IPS-NIHi7 (cell line): ENCODE results near the gene MYH9.
A peak's percentile ranks its signal among the peaks of the same experiment; 100 is the strongest.

Source experiments
- DNase-seq: peaks from one replicate; pipeline ENCODE4 v3.0.0; 2012; ENCODE audit warnings: mixed read lengths; ENCODE audit errors: extremely low spot score

MYH9 gene

DNA sequence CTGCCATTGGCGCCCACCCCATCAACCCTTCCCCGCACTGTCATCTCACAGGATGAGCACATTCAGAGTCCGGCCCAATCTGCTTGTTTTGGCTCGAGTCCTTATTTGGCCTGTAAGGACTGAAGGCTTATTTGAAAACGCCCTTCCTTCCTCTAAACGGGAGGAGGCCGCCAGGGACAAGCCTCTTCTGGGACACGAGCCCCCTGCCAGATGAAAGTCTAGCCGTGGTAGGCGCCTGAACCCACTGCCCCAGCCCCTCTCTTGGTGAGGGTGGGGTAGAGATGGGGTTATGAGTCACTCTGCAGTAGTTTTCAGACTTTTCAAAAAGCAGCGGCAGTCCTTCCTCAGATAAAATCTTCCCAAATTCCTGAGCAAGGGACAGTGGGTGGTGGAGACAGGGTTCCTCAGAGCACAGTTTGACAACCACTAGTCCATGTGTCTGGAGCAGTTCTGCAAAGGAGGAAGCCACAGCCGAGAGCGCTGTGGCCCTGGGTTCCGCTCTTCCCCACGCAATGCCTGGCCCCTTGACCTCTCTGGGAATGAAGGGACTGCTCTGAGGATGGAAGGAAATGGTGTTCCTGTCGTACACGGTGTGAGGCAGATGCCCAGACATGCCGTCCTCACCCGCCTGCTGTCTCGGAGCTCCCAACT lies 57.0 kb downstream of the MYH9 start:
- DNase-seq = no peak

DNA sequence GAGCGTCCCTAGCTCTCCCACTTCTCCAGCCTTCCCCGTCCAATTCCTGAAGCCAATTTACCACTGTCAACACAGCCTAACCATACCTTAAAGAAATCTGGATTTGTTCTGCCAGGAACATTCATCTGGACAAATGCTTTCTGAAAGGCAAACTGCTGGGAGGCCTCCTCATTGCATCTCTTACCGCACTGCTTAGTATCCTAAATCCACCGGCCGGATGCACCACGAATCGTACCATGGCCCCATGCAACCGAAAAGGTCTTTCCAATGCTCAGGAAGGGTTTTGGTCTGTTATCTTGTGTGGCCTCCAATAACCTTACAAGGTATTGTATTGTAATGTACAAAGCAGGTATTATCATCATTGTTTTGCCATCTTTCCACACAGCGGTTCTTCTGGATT lies 57.6 kb downstream of the MYH9 start:
- DNase-seq = no peak

DNA sequence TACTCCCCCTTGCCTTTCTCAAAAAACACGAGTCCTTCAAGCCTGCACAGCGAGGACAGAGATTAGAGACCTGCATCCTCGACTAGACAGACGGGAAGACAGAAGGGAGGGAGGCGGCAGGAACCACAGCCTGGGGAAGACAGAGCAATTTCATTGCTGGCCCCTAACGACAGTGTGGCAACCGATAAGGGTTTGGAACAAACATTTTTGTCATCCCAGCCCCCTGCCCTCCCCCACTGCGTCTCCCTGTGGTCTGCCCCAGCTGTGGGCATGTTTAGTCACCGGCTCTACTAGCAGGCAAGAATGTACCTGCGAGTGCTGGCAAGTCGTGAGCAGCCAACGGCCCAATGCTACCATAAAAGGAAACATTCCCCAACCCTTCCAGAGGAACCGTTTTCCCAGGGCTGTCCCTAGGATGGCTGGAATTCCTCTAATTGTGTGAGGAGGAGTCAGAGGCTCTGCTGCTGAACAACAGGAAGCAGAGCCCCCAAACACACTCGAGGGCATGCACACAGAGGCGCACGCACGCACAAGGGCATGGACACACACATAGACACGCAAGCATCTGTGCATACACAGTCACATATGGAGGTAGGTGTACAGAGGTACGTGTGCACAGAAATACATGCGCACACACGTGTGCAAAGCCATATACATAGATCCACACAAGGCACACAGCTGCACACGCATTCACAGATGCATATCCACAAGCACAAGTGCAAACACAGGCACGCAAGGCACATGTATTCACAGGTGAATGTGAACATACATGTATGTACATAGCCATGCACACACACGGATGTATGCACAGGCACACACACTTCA lies 58.3 kb downstream of the MYH9 start:
- DNase-seq = peak; percentile 84

DNA sequence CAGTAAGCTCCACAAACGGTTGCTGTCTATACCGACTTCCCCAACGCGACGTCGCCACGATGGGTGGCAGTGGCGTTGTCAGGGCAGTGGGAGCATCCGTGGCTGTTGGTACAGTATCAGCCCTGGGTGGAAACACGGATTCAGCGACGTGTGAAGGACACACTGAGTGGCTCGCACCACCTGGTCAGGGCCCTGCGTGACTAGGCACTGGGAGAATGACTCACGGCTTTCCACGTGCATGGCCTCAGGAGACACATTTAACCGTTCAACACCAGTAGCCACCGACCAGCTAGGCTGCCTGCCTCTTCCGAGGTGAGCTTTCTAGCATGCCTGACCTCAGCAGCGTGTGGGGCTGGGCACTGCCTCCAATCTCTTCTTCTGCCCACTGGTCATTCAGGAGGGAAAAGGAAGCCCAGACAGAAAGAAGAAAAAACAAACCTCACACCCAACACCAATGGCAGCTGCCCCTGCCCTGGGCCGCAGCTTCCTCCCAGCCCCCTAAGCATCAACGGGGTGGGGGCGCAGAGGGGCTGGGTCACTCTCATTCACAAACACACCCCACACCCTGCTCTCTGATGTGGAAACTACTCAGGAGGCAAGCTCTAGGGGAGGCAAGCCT lies 59.0 kb downstream of the MYH9 start:
- DNase-seq = no peak

DNA sequence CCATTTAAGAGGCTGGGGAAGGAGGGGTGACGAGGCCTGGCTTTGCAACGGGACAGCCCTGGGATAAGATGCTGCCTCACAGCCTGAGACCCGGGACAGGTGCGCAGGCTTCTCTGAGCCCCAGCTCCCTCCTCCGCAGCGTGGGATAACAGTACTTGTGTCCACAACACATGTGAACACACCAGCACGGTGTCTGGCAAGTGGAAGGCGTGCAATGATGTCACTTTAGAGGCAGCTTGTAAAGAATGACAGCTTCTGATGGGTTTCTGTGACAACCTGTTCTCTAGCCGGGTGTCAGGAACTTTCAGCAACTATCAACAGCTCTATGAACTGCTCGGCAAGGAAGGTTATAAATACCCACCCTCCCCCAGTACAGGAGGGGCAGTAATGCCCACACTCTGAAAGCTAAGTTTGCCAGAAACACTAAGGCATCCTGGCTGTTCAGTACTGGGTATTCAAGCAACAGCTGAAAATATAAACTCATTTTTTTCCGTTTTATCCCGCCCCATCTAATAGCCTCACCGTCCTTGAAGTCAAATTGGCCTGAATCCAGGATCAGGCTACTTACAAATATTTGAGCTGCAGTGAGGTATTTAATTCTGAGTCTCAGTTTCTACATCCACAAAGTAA lies 59.7 kb downstream of the MYH9 start:
- no peak for DNase-seq

DNA sequence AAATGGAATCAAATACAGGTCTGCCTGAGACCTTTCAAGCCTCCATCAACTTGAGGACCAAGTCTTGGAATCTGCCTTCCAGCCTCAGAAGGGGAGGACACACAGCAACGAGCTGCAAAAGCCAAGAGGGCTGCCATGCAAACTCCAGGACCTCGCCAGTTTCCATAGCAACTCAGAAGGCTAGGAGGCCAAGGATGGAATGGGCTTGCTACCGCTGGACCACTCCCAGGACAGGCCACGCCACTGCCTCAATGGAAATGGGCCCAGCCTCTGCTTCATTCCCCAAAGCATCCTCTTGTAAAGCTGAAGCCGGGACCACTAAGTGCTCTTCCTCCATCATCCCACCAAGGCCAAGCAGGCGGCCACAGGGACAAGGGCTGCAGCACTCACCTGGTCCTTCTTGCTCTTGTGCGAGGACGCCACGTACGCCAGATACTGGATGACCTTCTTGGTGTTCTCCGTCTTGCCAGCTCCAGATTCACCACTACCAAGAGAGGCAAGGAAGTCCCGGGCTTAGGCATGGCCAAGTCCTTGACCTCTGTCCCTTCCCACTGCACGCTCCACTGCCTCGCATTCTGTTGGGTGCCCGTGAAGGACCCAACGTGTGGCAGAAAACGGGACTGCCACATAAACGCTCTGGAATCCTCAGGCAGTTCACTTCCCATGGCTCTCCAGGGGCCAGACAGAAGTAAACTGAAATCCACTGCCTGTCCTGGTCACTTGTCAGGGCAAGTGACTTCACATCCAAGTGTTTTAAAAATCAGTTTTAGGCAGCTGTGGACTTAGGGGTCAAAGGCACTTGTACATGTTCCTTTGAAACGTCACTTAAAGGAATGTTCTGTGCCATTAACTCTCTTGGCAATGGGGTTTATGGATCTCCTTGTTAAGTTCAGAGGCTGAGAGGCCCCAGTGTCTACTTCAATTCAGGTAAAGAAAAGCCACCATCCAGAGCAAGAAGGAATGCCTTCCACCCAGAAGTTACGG lies 61.3 kb downstream of the MYH9 start:
- DNase-seq = no peak

DNA sequence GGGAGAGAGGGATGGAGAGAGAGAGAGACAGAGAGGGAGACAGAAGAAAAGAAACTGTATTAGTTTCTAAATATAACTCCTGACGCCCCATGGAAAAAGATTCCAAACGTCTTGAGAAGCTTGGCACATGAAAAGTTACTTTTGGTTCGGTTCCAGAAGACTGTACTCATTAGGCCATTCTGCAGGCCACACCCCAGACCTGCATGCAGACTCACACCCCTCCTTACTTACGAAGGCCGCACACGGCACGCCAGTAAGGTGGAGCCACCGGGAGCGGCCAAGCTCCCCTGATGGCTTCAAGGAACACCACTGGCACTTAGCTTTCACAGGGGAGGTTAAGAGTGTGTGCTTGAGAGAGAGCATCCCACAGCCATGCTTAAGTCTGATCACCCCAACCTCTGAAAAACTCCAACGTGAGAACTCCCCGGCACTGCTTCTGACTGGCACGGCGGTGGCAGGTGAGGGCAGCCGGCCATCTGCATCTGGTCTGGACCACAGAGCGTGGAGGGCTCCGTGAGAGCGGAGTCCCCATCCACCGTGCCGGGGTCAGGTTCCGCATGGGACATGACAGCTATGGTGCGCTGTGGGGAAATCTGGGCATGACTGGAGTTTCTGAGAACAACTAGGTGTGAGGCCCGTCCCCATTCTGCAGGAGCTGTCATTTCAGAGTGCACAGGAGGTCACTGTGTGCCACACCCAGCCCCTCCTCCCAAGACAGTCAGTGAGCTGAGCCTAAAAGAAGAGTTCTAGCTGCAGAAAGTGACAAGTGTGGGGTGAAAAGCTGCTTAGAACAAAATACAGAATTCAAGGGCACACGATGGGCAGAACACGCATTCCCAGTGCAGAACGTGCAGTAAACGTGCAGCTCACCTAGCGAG lies 62.4 kb downstream of the MYH9 start:
- DNase-seq = no peak

DNA sequence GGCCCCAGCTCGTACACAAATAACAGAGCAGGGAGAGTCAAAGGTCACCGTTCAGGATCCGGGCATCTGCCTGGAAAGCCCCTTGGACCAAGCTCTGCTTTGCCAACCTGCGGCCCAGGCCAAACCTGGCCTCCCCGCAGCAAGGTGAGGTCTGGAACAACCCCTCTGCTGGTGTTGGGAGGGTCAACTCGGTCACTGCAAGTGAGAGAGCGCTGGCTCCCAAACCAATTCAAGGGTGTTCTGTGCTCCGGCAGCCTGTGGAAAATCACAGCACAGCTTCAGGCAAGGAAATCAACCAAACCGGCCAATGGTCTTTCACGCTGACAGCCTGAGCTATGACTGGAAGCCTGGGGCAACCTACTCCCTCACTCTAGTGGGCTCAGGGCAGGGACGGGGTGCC lies 63.4 kb downstream of the MYH9 start:
- DNase-seq = no peak

DNA sequence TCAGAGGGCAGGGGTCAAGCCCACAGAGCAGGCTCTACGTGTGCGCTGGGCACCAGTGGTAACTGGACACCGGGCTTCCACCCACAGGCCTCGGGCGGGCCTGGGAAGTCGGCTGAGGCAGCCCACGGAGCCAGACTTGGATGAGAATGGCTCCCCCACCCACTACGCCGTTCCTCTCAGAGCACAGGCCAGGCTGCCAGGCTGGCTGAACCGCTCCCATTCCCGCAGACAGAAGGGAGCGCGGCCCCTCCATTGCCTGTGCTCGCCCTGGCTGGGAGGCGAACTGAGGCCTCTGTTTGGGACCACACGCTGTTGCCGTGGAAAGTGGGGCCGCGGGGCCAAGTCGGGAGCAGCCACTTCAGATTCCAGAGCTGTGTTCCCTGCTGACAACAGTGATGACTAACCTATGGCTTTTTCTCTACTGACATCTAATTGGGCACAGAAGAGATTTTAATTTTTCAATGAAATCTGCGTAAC lies 63.9 kb downstream of the MYH9 start:
- DNase-seq = no peak

DNA sequence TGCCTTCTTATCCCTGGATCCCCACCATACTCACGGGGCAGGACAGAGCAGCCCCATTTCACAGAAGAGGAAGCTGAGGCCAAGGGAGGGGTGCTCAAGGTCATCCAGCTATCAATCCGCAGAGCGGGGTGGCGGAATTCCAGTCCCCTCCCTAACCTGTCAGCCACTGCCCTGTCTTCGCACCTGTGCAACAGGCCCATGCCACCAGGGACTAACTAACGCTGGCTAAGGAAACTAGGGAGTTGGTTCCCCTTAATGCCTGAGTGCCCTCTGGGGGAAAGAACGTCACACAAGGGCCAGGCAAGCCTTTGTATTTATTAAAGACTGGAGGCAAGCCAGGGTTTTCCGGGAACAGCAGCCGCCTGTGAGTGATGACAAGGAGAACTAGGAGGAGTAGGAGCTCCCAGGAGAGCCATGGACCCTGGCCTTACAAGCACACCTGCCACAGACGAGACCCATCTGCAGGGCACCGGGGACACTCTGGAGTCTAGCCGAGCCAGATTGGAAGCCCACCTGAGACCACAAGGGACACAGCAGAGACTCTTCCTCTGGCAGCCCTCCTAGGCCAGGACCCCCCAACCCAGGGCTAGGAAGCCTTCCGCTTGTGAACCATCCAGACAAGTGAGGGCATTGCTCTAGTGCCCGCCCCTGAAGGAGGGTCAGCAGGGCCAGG lies 64.4 kb downstream of the MYH9 start:
- no peak for DNase-seq

DNA sequence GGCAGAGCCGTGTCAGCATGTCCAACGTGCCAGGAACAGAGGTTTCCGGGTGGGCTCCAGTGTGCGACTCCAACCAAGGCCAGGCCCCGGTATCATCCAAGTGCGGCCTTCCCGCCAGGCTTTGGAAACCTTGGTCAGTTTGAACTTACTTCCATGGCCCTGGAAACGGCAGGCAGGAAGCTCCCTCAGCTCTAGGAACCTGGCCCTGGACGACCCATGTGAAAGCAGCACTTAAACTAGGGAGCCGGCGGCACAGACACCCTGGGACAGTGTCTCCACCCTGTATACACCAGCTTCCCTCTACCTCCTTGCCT lies 65.2 kb downstream of the MYH9 start:
- no peak for DNase-seq

DNA sequence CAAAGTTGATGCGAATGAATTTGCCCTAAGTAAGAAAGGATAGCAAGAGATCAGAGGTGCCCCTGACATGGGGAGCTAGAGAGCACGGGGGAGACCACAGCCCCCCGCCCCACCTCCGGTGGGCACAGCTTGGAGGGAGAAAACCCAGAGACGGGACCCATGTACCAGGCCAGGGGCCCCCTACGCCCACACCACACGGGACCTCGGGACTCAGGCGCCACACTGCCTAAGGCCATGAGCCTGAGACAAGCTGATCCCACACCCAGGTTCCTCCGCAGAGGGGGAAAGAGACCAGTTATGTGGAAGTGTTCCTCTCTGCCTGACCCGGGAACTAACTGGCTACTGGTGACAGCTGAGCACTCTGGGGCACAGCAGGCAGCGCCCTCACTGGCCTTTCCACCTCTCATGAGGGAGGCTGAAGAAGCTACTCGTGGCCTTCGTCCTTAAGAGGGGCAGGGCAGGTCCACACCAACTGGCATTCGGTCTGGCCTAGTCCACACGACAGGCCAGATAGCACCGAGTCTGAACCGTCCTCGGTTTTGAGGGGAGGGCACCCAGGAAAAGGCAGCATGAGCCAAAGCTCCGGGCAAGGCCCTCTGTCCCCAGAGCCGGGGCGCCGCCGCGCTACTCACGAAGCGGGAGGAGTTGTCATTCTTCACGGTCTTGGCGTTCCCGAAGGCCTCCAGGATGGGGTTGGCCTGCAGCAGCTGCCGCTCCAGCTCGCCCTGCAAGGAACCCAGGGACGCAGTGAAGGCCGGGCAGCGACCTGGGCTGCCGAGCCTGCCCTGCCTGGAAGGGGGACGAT lies 65.8 kb downstream of the MYH9 start:
- no peak for DNase-seq

DNA sequence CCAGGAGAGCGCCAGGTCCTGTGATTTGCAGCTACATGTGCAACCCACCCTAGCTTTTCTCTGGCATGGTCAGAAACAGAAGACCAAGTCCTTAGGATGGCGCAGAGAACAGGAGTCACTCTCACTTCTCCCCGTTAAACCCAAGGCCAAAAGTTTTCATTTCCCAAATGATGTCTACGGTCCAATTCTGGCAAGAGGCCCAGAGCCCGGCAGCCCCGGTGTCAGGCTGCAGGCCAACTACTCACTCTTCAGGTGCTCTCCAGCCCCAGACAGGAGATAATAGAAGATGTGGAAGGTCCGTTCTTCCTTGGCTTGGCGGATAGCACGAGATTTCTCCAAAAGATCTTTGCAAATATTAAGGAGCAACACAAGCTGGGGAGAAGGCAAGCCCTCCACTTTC lies 67.2 kb downstream of the MYH9 start:
- no peak for DNase-seq

DNA sequence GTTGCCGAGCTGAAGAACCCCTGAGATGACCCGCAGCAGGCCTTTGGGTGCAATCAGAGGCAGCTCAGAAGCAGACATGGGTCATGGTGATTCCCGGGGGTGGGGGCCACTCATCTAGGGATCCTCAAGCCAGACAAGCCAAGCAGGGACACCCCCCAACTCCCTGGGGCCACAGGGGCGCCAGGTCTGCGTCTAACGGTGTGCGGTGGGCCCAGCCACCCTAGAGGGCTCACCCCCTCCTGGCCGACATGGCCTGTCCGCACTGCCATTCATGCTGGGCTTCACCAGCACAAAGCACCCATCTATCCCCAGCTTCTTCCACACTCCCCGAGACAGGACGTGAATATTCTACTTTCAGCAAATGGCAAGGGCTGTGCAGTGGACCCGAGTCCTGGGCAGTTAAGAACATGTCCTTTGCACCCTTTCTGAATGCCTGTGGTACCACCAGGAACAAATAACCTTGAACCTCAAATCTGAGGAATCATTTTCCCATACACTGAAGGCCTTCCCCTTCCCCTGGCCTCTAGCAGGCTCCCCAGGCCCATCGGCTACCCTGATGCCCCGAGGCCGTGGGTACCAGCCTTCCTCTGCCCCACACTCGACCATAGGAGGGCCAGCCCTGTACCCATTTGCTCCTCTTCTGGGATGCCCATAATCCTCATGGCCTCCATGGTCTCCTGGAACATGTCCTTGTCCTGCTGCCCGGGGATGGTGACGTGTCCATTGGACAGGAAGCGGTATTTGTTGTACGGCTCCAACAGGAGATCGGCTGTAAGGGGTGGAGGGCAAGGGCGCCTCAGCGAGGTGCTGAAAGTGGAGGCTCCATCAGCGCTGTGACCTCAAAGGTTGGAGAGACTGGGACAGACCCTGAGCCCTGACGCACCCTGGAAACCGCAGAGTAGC lies 67.9 kb downstream of the MYH9 start:
- DNase-seq = no peak

DNA sequence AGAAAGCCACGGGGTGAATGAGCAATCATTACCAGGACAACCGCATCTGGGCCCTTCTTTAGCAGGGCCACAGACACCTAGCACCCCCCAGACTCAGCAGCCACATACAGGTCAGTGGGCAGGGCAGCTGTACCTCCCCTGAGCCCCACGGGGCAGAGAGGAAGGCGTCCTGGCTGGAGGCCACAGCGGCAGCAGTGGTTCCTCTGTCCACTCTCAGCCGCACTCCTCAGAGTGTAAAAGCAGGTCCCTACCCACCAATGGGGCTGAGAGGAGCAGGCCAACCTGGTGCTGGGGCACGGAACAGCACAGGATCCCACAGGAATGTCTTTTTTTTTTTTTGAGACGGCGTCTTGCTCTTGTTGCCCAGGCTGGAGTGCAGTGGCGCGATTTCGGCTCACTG lies 69.3 kb downstream of the MYH9 start:
- no peak for DNase-seq

DNA sequence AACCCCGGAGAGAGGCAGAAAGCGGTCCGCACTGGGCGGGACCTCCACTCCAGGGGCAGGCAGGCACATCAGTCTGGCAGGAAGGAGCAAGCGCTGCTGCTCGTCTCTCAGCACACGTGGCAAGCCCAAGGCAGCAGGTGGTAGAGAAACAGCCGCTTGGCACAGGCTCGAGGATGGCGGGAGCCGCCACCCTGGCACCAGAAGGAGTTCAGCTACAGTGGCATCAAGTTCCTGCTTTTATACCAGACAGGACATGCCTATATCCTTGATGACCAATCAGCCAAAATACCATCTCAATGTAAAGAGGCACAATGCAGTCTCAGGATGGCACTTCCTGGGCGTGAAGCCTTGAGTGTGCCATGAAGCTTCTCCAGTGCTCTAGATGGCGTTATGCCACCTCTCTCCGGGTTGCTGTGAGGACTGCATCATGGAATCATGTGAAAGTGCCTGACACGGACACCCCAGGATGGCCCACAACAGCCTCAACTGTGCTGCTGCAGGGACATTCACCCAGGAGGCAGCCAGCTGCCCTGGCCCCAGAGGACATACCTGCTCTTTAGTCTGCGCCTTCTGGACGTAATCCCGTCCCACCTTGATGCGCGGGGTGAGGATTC lies 70.0 kb downstream of the MYH9 start:
- no peak for DNase-seq

DNA sequence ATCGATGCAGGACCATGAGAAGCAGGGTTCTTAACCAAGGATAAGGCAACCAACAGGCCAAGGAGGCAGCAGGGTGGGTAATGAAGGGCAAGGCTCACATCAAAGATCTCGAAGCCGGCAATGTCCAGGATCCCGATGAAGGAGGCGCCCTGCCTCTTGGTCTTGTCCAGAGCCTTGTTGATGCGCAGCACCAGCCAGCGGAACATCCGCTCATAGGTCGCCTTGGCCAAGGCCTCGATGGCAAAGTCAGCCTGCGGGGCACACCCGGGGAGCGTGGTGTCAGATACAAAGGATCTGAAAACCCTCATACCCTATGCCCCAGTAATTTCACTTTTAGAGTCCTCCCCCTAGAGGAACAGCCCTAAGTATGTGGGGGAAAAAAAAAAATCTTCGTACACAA lies 71.3 kb downstream of the MYH9 start:
- no peak for DNase-seq

DNA sequence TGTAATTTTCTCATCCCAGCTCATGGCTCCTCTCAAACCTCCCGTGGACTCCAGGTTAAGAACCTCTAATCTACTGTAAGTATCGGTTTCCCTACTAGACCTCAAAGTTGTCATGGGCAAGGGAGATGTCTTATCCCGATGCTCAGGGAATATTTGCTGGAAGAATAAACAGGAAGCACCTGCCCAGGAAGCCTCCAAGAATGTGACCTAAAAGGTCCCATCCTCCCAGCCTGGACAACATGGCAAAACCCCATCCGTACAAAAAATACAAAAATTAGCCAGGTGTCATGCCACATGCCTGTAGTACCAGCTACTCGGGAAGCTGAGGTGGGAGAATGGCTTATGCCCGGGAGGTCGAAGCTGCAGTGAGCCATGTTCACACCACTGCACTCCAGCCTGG lies 72.4 kb downstream of the MYH9 start:
- DNase-seq = no peak
